Fibroblast of pulmonary artery (primary cell): ENCODE data around the gene TNNI3K.

Experiments
- DNase-seq: peaks from one replicate; pipeline ENCODE4 v3.0.0-alpha.2; 2010; ENCODE audit warnings: low read depth
- H3K4me3 ChIP-seq: replicated peaks from 2 replicates; pipeline ENCODE4 v1.5.1; 2011; ENCODE audit warnings: low read depth, mild to moderate bottlenecking, control low read depth, low read length, moderate library complexity
- CTCF ChIP-seq: IDR thresholded peaks from 2 replicates; pipeline ENCODE4 v1.5.1; 2011; ENCODE audit warnings: mild to moderate bottlenecking, control low read depth, low read length, inconsistent platforms; ENCODE audit errors: missing control alignments

The TNNI3K gene

DNA sequence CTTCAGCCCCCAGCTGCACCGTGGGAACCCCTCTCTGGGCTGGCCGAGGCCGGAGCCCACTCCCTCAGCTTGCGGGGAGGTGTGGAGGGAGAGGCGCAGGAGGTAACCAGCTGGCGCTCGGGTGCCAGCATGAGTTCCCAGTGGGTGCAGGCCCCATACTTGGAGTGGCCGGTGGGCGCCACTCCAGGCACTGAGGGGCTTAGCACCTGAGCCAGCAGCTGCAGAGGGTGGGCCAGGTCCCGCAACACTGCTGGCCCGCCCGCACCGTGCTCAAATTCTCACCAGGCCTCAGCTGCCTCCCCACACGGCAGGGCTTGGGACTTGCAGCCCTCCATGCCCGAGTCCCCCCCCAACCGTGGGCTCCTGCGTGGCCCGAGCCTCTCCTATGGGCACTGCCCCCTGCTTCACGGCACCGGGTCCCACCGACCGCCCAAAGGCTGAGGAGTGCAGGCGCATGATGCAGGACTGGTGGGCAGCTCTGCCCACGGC is 230.1 kb downstream of the TNNI3K start:
- no peak overlapping the region for H3K4me3 ChIP-seq
- no peak for DNase-seq
- no peak for TF ChIP-seq CTCF

DNA sequence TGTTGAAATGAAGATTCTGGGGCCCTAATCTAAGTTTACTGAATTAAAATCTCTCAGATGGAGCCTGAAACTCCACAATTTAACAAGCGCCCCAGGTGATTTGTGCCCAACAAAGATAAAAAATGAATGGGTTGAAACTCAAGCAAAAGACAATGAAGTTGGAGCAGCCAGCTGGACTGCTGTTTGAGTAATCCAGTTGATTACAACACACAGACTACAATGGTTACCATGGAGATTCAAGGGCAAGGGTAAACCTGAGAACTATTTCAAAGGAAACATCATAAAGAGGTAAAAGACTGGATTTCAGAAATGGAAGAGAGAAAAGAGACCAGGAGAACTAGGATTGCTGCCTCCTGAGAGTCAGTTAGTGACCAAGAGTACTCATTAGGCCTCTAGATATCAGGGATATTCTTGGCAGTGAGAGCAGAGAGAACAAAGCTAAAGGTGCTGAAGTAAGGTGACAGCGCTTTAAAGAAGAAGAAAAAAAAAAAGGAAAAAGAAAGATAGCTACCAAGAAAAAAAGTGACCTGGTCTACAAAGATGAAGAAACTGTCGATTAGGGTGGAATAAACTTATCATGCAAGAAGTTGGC is 232.7 kb downstream of the TNNI3K start:
- no peak for TF ChIP-seq CTCF
- DNase-seq, result peak; percentile 48
- H3K4me3 ChIP-seq, result no peak overlapping the region

DNA sequence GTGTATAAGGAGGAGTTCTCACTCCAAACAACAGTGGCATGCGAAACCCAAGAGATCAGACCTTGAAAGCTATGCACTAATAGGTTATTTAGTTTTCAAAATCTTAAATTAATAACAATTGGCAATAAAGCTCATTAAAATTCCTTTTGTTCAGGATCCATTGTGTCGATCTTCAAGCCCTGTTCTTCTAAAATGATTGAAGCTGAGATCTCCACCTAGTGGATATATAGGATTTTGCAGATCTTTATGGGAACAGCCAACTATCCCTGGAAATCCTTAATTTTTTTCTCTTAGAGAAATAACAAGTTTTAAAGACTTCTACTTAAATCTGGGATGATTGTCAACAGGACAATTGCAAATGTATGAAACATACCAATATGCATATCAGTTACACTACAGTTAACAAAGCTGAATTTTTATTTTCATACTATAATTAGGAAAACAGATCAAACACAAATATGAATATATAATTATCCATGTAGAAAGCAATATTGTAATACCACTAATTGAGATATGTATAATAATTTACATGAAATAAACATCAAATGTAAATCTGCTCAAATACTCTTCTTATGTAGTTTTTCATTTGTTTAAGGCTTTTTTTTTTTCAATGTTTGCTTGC is 233.9 kb downstream of the TNNI3K start:
- H3K4me3 ChIP-seq, result no peak overlapping the region
- peak; percentile 55 for DNase-seq
- TF ChIP-seq CTCF, result peak; percentile 62

GRCh38 chr1:74470251-74470650 is 235.1 kb downstream of the TNNI3K start:
- TF ChIP-seq CTCF, result no peak
- no peak overlapping the region for H3K4me3 ChIP-seq
- peak; percentile 16 for DNase-seq

DNA sequence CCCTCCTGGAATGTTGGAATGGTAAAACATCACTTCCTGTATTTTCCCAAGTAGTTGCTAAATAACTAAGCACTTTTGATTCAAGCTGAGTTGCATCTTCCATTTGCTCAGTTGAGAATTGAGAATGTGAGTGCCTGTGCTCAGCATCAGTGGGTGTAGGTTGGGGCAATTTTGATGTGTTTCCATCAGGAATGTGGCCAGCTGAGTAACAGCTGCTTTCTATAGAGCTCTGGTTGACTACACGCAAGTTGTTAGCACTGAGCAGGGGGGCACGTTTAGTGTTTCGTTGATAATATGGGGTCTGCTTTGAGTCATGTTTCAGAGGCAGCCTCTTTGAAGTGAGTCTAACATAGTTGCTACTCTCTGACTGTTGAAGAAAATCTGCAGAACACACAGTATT is 235.7 kb downstream of the TNNI3K start:
- no peak overlapping the region for H3K4me3 ChIP-seq
- TF ChIP-seq CTCF, result no peak
- no peak for DNase-seq

DNA sequence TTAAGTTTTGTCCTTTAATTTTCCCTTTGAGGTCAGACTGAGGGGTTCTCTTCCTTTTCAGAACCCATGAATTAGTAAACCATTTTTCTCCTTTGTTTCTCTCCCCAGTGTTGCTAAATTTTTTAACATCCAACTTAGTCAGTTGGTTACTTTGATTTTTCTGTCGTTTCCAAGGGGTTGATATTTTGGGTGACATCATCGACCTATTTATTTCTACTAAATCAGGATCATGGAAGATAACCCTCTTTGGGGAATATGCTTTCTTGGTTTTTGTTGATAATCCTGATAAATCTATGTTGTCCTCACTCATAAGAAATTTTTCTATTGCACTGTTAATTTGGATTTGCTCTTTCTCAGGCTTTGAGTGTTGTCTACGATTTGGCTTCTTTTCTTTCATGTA is 236.3 kb downstream of the TNNI3K start:
- no peak for DNase-seq
- H3K4me3 ChIP-seq, result no peak overlapping the region
- TF ChIP-seq CTCF, result no peak

GRCh38 chr1:74474585-74474984 is 239.4 kb downstream of the TNNI3K start:
- no peak for TF ChIP-seq CTCF
- DNase-seq, result no peak
- no peak overlapping the region for H3K4me3 ChIP-seq
